ENCODE results near the gene CTTN. TPM values are rescaled to one million over a fixed set of nuclear protein-coding genes. Genes with fewer than 3 reads are reported as not detected.

Gene CTTN
- total and polyA plus RNA-seq, 10 of the 15 experiments (the other 5 are each of a cell fraction or from before 2014, with no cell fraction given) = 1.1 to 37.8 (median 11.8) TPM

GRCh38 chr11:70432580-70432979 is 34.3 kb downstream of the CTTN start (continued):
- TF ChIP-seq IRF3 (IDR thresholded peaks at IDR 0.05) = no peak
- no peak for TF ChIP-seq MEF2A (IDR thresholded peaks at IDR 0.05; ENCODE audit: insufficient read depth, low read depth, low read length)
- TF ChIP-seq, protein P1, sequence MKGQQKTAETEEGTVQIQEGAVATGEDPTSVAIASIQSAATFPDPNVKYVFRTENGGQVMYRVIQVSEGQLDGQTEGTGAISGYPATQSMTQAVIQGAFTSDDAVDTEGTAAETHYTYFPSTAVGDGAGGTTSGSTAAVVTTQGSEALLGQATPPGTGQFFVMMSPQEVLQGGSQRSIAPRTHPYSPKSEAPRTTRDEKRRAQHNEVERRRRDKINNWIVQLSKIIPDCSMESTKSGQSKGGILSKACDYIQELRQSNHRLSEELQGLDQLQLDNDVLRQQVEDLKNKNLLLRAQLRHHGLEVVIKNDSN (IDR thresholded peaks at IDR 0.05; ENCODE audit: borderline replicate concordance, extremely low read length, insufficient read depth, low read depth, low read length) = no peak
- no peak for TF ChIP-seq JUNB (IDR thresholded peaks at IDR 0.05)
- TF ChIP-seq WRNIP1 (IDR thresholded peaks at IDR 0.05; ENCODE audit: borderline replicate concordance, low read depth, low read length) = no peak
- TF ChIP-seq MAX (IDR thresholded peaks at IDR 0.05; ENCODE audit: low read depth, low read length) = no peak

GRCh38 chr11:70433038-70433437 is 34.7 kb downstream of the CTTN start:
- RAD21 ChIA-PET (ENCODE audit: unreplicated experiment) = no interaction called here
- in situ Hi-C loops (cut with MboI) = no loop called here
- H3K27me3 ChIP-seq (replicated peaks in 1 of 2; ENCODE audit: control insufficient read depth in 2 of 2, insufficient read depth in 2 of 2, low read length in 1 of 2) = no peaks in the 10 kb centered on the region; a peak in 1 of 4 replicates
- TF ChIP-seq RELB (IDR thresholded peaks at IDR 0.05; ENCODE audit: low read depth) (no peak), SKIL (IDR thresholded peaks at IDR 0.05; ENCODE audit: low read depth, poor library complexity, severe bottlenecking) (no peak), RAD51 (IDR thresholded peaks at IDR 0.05) (no peak), ZBTB4 (CRISPR knock-in tag; IDR thresholded peaks at IDR 0.05) (no peak)
- TF ChIP-seq, protein P2, sequence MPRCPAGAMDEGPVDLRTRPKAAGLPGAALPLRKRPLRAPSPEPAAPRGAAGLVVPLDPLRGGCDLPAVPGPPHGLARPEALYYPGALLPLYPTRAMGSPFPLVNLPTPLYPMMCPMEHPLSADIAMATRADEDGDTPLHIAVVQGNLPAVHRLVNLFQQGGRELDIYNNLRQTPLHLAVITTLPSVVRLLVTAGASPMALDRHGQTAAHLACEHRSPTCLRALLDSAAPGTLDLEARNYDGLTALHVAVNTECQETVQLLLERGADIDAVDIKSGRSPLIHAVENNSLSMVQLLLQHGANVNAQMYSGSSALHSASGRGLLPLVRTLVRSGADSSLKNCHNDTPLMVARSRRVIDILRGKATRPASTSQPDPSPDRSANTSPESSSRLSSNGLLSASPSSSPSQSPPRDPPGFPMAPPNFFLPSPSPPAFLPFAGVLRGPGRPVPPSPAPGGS (IDR thresholded peaks at IDR 0.05; ENCODE audit: borderline replicate concordance, insufficient read depth, low read depth, low read length, poor library complexity, severe bottlenecking) = no peak

More at GRCh38 chr11:70433038-70433437, 34.7 kb downstream of the CTTN start:
- no peak overlapping the region for H2AFZ ChIP-seq (ENCODE audit: control insufficient read depth, low read depth, low read length)
- H3K4me2 ChIP-seq (ENCODE audit: control insufficient read depth, insufficient read depth) = no peak overlapping the region
- H3K36me3 ChIP-seq (ENCODE audit: control insufficient read depth in 2 of 2, insufficient read depth in 2 of 2, low read length in 1 of 2) = no peaks in the 10 kb centered on the region
- WGBS (ENCODE audit: insufficient coverage, insufficient replicate concordance, low lambda C conversion rate, missing lambda C conversion rate) = 89% methylated on average over 13 of the region's 20 CpGs
- no peak overlapping the region for H3K27ac ChIP-seq (ENCODE audit: control insufficient read depth, insufficient read depth)
- no peaks in the 10 kb centered on the region for H3K79me2 ChIP-seq (ENCODE audit: control insufficient read depth, insufficient read depth, low read length)
- no peak for DNase-seq (ENCODE audit: low read depth, low spot score)
- intact Hi-C loops (cut with micrococcal nuclease; ENCODE audit: unreplicated experiment) = no loop called here
- no peak for FAIRE-seq
- no peak overlapping the region for H3K4me3 ChIP-seq
- no peaks in the 10 kb centered on the region; the same call in 2 of the 3 replicates for H3K9me3 ChIP-seq (replicated peaks; ENCODE audit: control insufficient read depth, insufficient read depth, low read length)
- ATAC-seq = no peak
- ChIA-PET POLR2A (no interaction called here), SMC1A (ENCODE audit: uncharacterized antibody, unreplicated experiment) (no interaction called here), CTCF (no interaction called here)
- no peak overlapping the region for H3K9ac ChIP-seq (ENCODE audit: control insufficient read depth, insufficient read depth, low read length)
- H3K4me1 ChIP-seq (ENCODE audit: control insufficient read depth, insufficient read depth, low read length) = peaks cover 18% of the 10 kb centered on the region
- BruUV-seq (replicated peaks) = no TSS peak
- H4K20me1 ChIP-seq (ENCODE audit: control insufficient read depth, insufficient read depth) = no peaks in the 10 kb centered on the region
